ENCODE results near the gene TECPR1.
A peak's percentile ranks its signal among the peaks of the same experiment; 100 is the strongest.

The TECPR1 gene

GRCh38 chr7:98216941-98217622 is 35.0 kb downstream of the TECPR1 start:
- no peak for DNase-seq
- intact Hi-C loops (cut with DNase I) = no loop called here

- intact Hi-C loops (cut with DNase I) = no loop called here
- no peak for DNase-seq
These were observed 36.2 kb downstream of the TECPR1 start for GRCh38 chr7:98215561-98216495.

- no peak for DNase-seq
- intact Hi-C loops (cut with DNase I) = no loop called here
These were observed 37.2 kb downstream of the TECPR1 start for GRCh38 chr7:98214811-98215321.

GRCh38 chr7:98213888-98214810 is 37.9 kb downstream of the TECPR1 start:
- intact Hi-C loops (cut with DNase I) = no loop called here
- DNase-seq = no peak

- intact Hi-C loops (cut with DNase I) = no loop called here
- DNase-seq = no peak
These were observed 38.6 kb downstream of the TECPR1 start for GRCh38 chr7:98213296-98213887.

- DNase-seq = peak in 2 of 42 donors; percentile 4 to 10
- intact Hi-C loops (cut with DNase I) = no loop called here
These were observed 39.4 kb downstream of the TECPR1 start for GRCh38 chr7:98212532-98213041.

- DNase-seq = peak in 10 of 42 donors; percentile 2 to 35 (median 19)
- intact Hi-C loops (cut with DNase I) = no loop called here
These were observed 40.1 kb downstream of the TECPR1 start for GRCh38 chr7:98211676-98212531.

GRCh38 chr7:98211221-98211675 is 40.8 kb downstream of the TECPR1 start, which contains the start of gene BHLHA15:
Gene BHLHA15 (plus strand): TSS chr7:98211439. CDS start chr7:98212310, 871 bp downstream.
- intact Hi-C loops (cut with DNase I) = no loop called here
- DNase-seq = peak in 9 of 42 donors; percentile 3 to 40 (median 19)

GRCh38 chr7:98210513-98211220 is 41.4 kb downstream of the TECPR1 start:
- intact Hi-C loops (cut with DNase I) = no loop called here
- DNase-seq = peak in 41 of 42 donors; percentile 16 to 74 (median 45)

GRCh38 chr7:98209166-98209920 is 42.7 kb downstream of the TECPR1 start:
- DNase-seq = peak in 11 of 42 donors; percentile 5 to 41 (median 14)

GRCh38 chr7:98206451-98207330 is 45.3 kb downstream of the TECPR1 start:
- intact Hi-C loops (cut with DNase I) = no loop called here
- peak in 11 of 42 donors; percentile 5 to 37 (median 12) for DNase-seq

More at GRCh38 chr7:98209166-98209920, 42.7 kb downstream of the TECPR1 start:
- intact Hi-C loops (cut with DNase I) = no loop called here

- DNase-seq = peak in 10 of 42 donors; percentile 4 to 32 (median 8)
- intact Hi-C loops (cut with DNase I) = no loop called here
These were observed 46.7 kb downstream of the TECPR1 start for GRCh38 chr7:98205162-98205845.

- DNase-seq = peak in 4 of 42 donors; percentile 1 to 23 (median 1)
- intact Hi-C loops (cut with DNase I) = no loop called here
These were observed 47.4 kb downstream of the TECPR1 start for GRCh38 chr7:98204670-98205069.
